B cell (primary cell): Measurements from ENCODE around the gene FADS2. TPM values are rescaled to one million over a fixed set of nuclear protein-coding genes. Genes with fewer than 3 reads are reported as not detected.

Experiments used
- ATAC-seq: fragments of 200-7000 bp; cut with Tn5 transposase; one replicate; pipeline ENCODE4 v1.10.0; 2021; ENCODE audit warnings: low read depth, mild to moderate bottlenecking, moderate number of reproducible peaks, moderate library complexity
- CTCF ChIA-PET: fragments of 350-600 bp; sonication (Branson Sonifier 250); formaldehyde crosslinking; loops from one replicate; lab custom pipeline; 2021; ENCODE audit warnings: antibody characterized with exemption, inconsistent platforms; lab: Charles Lee
- POLR2A ChIA-PET: fragments of 350-600 bp; sonication (Branson Sonifier 250); formaldehyde crosslinking; loops from one replicate; lab custom pipeline; 2021; ENCODE audit warnings: antibody characterized with exemption; lab: Charles Lee
- DNase-seq: peaks from one replicate; pipeline ENCODE4 v3.0.0; 2013
- H2AFZ ChIP-seq: 2 replicates; pipeline ENCODE4 v1.6.1; 2012; ENCODE audit warnings: mild to moderate bottlenecking, low read depth, low read length; ENCODE audit not compliant: insufficient read depth, poor library complexity, severe bottlenecking
- H3K27ac ChIP-seq, 2 donors: 1 replicate in 1 of 2; 2 replicates in 1 of 2; pipeline ENCODE4 v1.5.1; 2012 to 2013; ENCODE audit warnings: low read length in 2 of 2, mild to moderate bottlenecking in 2 of 2, moderate library complexity in 1 of 2
- H3K27me3 ChIP-seq, 4 experiments: fragments of 200-600 bp in 1 of 4; sonication (generic) in 1 of 4; replicated peaks in 1 of 4; 1 replicate in 2 of 4; 2 replicates in 2 of 4; pipeline versions ENCODE4 v1.6.1 to v1.7.0; 2013 to 2016; ENCODE audit warnings: low read length in 3 of 4, mild to moderate bottlenecking in 2 of 4, mixed read lengths in 1 of 4, moderate library complexity in 1 of 4; ENCODE audit not compliant: insufficient read depth in 4 of 4, control insufficient read depth in 3 of 4; ENCODE audit errors: control extremely low read depth in 1 of 4
- H3K36me3 ChIP-seq, 2 experiments: replicated peaks in 1 of 2; 1 replicate in 1 of 2; 2 replicates in 1 of 2; pipeline versions ENCODE4 v1.6.1 to v1.7.1; 2013; ENCODE audit warnings: low read length in 1 of 2; ENCODE audit not compliant: insufficient read depth in 2 of 2, control insufficient read depth in 1 of 2; ENCODE audit errors: control extremely low read depth in 1 of 2, extremely low read depth in 1 of 2
- H3K4me1 ChIP-seq, 2 donors: fragments of 200-600 bp in 1 of 2; sonication (generic) in 1 of 2; 1 replicate in 1 of 2; 2 replicates in 1 of 2; pipeline versions ENCODE4 v1.5.1 to v1.6.1; 2013 to 2017; ENCODE audit warnings: low read length in 2 of 2; ENCODE audit not compliant: control insufficient read depth in 2 of 2, insufficient read depth in 2 of 2
- H3K4me2 ChIP-seq: replicated peaks from 2 replicates; pipeline ENCODE3; 2012; ENCODE audit warnings: mild to moderate bottlenecking, low read depth, low read length; ENCODE audit not compliant: poor library complexity, severe bottlenecking
- H3K4me3 ChIP-seq, 5 experiments: fragments of 200-600 bp in 1 of 5; sonication (generic) in 1 of 5; 1 replicate in 3 of 5; 2 replicates in 2 of 5; pipeline versions ENCODE4 v1.5.1 to v1.7.0; 2011 to 2016; ENCODE audit warnings: low read length in 4 of 5, mild to moderate bottlenecking in 4 of 5, low read depth in 2 of 5, control low read depth in 1 of 5, moderate library complexity in 1 of 5; ENCODE audit not compliant: insufficient read depth in 1 of 5; ENCODE audit errors: control extremely low read depth in 1 of 5, extremely low read depth in 1 of 5
- H3K79me2 ChIP-seq: fragments of 200-600 bp; sonication (generic); one replicate; pipeline ENCODE4 v1.6.0; 2016; ENCODE audit warnings: low read length; ENCODE audit not compliant: control insufficient read depth, insufficient read depth
- H3K9ac ChIP-seq: fragments of 200-600 bp; sonication (generic); 2 replicates; pipeline ENCODE4 v1.6.1; 2017; ENCODE audit warnings: mild to moderate bottlenecking, low read length, moderate library complexity
- H3K9me3 ChIP-seq, 3 donors: one replicate each; pipeline versions ENCODE4 v1.6.1 to v1.7.1; 2013; ENCODE audit warnings: low read length in 2 of 3; ENCODE audit not compliant: control insufficient read depth in 2 of 3, insufficient read depth in 1 of 3; ENCODE audit errors: control extremely low read depth in 1 of 3
- H4K20me1 ChIP-seq: 2 replicates; pipeline ENCODE4 v1.6.0; 2012; ENCODE audit warnings: mild to moderate bottlenecking, low read length; ENCODE audit not compliant: insufficient read depth, control insufficient read depth, poor library complexity, severe bottlenecking
- H3K27ac Mint-ChIP-seq: one replicate; pipeline ENCODE4 v1.8.0; 2021; ENCODE audit warnings: mixed read lengths
- H3K27me3 Mint-ChIP-seq: one replicate; pipeline ENCODE4 v1.8.0; 2021; ENCODE audit warnings: mixed read lengths
- H3K4me1 Mint-ChIP-seq: one replicate; pipeline ENCODE4 v1.8.0; 2021; ENCODE audit warnings: mixed read lengths
- H3K4me3 Mint-ChIP-seq: one replicate; pipeline ENCODE4 v1.8.0; 2021; ENCODE audit warnings: mixed read lengths
- H3K9me3 Mint-ChIP-seq: one replicate; pipeline ENCODE4 v1.8.0; 2022; ENCODE audit warnings: mixed read lengths; ENCODE audit not compliant: insufficient read depth
- EZH2 ChIP-seq: IDR thresholded peaks from 2 replicates; pipeline ENCODE4 v1.6.1; 2012; ENCODE audit warnings: borderline replicate concordance, low read depth, mild to moderate bottlenecking, moderate library complexity, low read length; ENCODE audit not compliant: insufficient read depth, poor library complexity, severe bottlenecking
- WGBS: methylation state at CpG from one replicate; pipeline ENCODE4 v1.1.5; 2013; ENCODE audit warnings: missing lambda C conversion rate; ENCODE audit not compliant: insufficient coverage; 5-methylcytosine and 5-hydroxymethylcytosine counted together
- intact Hi-C: fragments of 100-400 bp; cut with micrococcal nuclease; formaldehyde crosslinking; loops from one replicate; pipeline ENCODE4 v1.10.0; 2022
- polyA plus RNA-seq: library from polyadenylated mRNA; depleted of rRNA; stranded (reverse); fragments of >200 nt; gene quantifications from 2 replicates; pipeline ENCODE4 v1.2.3, GENCODE V29; 2012
- total RNA-seq, 2 donors: library from RNA; stranded (reverse); fragments of 120-200 nt in 1 of 2; gene quantifications; 1 replicate in 1 of 2; 2 replicates in 1 of 2; pipeline versions ENCODE4 v1.2.3 to v1.2.4, GENCODE V29; 2013 to 2022
- TF ChIP-seq, protein P1 (sequence below): fragments of 200-600 bp; IDR thresholded peaks from one replicate; pipeline ENCODE4 v1.8.0; 2022; ENCODE audit warnings: antibody characterized with exemption, mild to moderate bottlenecking

Gene FADS2
- total and polyA plus RNA-seq, 2 donors (not counting 1 experiment from before 2014, with no cell fraction given): 1.5 to 5.9 TPM

DNA sequence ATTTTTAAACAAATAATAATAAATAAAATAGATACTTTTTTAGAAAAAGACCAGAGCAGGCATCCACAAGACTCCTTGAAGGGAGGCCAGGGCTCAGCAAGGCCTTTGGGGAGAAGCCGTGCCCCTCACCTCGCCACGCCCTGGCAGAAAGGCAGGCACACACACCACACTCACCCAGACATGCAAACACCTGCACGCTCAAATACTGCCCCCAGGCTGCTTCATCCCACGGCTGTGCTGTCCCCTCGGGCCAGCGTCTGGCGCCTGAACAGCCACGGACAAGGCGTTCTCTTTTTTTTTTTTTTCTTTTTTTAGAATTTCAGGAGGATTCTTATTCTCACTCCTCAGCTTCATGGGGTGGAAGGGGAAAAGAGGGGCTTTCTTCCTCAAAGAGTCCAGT lies 61.7 kb downstream of the FADS2 start:
- 68% methylated on average over 5 of the region's 10 CpGs for WGBS
- intact Hi-C loops: loop anchor here (5.0 kb wide), 5 partner anchors 73 to 992 kb away; partner anchors contain the start of genes FADS1, INCENP and SLC3A2
- Histone ChIP-seq H3K27ac (no peak overlapping the region), H3K9me3 (peaks cover 0 to 7% (median 0%) of the 10 kb centered on the region in 3 donors), H3K36me3 (no peaks in the 10 kb centered on the region), H2AFZ (no peak overlapping the region), H3K27me3 (no peaks in the 10 kb centered on the region), H3K4me3 (no peak overlapping the region), H3K9ac (no peak overlapping the region), H3K79me2 (peaks cover 56% of the 10 kb centered on the region), H3K4me2 (peak overlapping the region; percentile 83), H3K4me1 (peaks cover 18 to 35% of the 10 kb centered on the region in 2 donors), H4K20me1 (peaks cover 40% of the 10 kb centered on the region)
- peak overlapping the region; percentile 68 for H3K27ac Mint-ChIP-seq
- no peak for ATAC-seq
- peaks cover 38% of the 10 kb centered on the region for H3K4me1 Mint-ChIP-seq
- no peaks in the 10 kb centered on the region for H3K27me3 Mint-ChIP-seq
- DNase-seq: no peak
- CTCF ChIA-PET: interaction anchor here (1.0 to 4.1 kb wide), 4 partner anchors 10 to 92 kb away, joined by 4 to 22 read pairs (median 11); no protein-coding TSS in a partner anchor
- no peaks in the 10 kb centered on the region for H3K9me3 Mint-ChIP-seq
- TF ChIP-seq, protein P1, sequence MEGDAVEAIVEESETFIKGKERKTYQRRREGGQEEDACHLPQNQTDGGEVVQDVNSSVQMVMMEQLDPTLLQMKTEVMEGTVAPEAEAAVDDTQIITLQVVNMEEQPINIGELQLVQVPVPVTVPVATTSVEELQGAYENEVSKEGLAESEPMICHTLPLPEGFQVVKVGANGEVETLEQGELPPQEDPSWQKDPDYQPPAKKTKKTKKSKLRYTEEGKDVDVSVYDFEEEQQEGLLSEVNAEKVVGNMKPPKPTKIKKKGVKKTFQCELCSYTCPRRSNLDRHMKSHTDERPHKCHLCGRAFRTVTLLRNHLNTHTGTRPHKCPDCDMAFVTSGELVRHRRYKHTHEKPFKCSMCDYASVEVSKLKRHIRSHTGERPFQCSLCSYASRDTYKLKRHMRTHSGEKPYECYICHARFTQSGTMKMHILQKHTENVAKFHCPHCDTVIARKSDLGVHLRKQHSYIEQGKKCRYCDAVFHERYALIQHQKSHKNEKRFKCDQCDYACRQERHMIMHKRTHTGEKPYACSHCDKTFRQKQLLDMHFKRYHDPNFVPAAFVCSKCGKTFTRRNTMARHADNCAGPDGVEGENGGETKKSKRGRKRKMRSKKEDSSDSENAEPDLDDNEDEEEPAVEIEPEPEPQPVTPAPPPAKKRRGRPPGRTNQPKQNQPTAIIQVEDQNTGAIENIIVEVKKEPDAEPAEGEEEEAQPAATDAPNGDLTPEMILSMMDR: no peak
- TF ChIP-seq EZH2: no peak
- H3K4me3 Mint-ChIP-seq: peak overlapping the region; percentile 94
- POLR2A ChIA-PET: interaction anchor here (1.1 to 1.2 kb wide), 3 partner anchors 10 to 78 kb away, joined by 3 to 5 read pairs (median 3); partner anchors contain the start of gene FTH1
